GM12872 (cell line): ENCODE measurements around the gene C1orf116.

Source experiments
- TF ChIP-seq, protein P1 (sequence below): IDR thresholded peaks from 3 replicates; pipeline ENCODE4 v1.5.1; 2011; ENCODE audit warnings: low read depth, mild to moderate bottlenecking, low read length, moderate library complexity; ENCODE audit not compliant: insufficient read depth

Gene C1orf116

DNA sequence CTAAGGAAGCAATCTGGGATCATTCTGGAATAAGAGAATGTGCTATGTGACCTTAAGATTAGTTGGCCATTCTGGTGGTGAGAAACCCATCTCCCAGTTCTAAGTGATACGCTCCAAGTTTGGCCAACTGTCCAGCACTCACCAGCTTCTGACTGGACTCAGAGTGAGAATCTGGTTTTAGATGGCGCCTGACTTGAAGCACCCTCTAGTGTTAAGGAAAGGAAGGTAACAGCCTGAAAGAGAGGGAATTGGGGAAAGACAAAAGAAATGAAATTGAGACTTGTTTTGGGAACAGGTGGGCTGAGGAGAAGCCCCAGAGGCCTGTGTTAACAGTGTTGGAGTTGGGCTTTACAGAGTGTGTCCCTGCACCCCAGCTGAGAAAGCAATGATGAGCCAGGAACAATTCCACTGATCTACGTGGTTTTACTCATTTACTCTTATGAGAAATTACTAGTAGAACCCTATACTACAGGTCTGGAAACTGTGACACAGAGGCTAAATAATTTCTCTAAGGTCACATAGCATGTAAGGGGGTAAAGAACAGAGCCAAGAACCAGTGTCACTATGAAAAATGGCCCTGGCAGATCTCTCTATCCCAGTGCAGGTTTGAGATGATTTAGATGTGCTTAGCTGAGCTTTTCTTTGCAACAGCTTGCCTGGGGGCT, 53.0 kb downstream of the C1orf116 start:
- TF ChIP-seq, protein P1, sequence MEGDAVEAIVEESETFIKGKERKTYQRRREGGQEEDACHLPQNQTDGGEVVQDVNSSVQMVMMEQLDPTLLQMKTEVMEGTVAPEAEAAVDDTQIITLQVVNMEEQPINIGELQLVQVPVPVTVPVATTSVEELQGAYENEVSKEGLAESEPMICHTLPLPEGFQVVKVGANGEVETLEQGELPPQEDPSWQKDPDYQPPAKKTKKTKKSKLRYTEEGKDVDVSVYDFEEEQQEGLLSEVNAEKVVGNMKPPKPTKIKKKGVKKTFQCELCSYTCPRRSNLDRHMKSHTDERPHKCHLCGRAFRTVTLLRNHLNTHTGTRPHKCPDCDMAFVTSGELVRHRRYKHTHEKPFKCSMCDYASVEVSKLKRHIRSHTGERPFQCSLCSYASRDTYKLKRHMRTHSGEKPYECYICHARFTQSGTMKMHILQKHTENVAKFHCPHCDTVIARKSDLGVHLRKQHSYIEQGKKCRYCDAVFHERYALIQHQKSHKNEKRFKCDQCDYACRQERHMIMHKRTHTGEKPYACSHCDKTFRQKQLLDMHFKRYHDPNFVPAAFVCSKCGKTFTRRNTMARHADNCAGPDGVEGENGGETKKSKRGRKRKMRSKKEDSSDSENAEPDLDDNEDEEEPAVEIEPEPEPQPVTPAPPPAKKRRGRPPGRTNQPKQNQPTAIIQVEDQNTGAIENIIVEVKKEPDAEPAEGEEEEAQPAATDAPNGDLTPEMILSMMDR = peak; percentile 76

DNA sequence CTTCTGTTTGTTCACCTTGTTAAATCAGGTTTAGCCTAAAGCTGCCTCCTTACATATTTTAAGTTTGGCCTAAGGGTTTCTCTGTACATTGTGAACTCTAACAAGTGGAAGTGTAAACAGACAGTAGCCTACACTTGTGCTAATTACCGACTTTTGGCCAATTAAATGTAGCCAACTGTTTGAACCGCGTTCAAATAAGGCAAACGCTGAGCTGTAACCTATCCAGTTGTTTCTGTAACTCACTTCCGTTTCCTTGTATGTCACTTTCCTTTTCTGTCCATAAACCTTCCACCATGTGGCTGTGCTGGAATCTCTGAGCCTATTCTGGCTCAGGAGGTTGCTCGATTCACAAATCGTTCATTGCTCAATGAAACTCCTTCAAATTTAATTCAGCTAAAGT, 54.3 kb downstream of the C1orf116 start:
- TF ChIP-seq, protein P1 = no peak

DNA sequence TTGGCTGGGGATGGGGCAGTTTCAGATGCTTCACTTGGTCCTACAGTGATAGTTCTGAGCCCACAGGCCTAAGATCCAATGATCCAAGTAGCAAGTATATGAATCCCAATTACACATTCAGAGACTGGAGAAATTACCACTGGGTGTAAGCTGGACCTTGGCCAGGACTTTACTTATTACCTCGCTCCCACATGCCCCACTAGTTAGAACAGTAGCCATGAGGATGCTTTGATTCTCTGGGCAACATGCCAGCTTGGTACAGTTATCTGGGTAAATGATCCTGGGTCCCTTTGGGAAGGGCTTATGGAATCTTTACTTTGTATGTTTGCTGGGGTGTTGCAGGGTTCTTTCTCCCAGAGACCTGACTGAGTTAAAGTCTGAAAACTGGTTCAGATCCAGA, 57.2 kb downstream of the C1orf116 start:
- TF ChIP-seq, protein P1 = no peak

- TF ChIP-seq, protein P1 = no peak
These were observed 58.4 kb downstream of the C1orf116 start for GRCh38 chr1:206974140-206974539.

DNA sequence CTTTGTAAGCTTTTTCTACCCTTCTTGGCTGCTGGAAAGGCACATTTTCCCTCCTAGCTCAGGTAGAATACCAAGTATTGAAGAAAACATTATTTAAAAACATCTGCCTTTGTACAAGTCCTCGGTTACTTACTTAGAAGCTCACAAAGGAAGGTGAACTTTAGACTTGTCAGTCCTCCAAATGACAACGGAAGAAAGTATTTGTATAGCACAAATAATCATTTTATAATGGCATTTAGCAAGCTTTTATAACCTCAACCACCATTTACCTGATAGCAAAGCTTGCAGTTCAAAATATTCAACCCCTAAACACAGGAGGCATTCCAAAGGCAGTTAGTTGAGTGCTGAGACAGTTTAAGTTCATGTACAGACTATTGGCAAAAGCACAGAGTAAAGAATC, 59.8 kb downstream of the C1orf116 start:
- TF ChIP-seq, protein P1 = no peak

DNA sequence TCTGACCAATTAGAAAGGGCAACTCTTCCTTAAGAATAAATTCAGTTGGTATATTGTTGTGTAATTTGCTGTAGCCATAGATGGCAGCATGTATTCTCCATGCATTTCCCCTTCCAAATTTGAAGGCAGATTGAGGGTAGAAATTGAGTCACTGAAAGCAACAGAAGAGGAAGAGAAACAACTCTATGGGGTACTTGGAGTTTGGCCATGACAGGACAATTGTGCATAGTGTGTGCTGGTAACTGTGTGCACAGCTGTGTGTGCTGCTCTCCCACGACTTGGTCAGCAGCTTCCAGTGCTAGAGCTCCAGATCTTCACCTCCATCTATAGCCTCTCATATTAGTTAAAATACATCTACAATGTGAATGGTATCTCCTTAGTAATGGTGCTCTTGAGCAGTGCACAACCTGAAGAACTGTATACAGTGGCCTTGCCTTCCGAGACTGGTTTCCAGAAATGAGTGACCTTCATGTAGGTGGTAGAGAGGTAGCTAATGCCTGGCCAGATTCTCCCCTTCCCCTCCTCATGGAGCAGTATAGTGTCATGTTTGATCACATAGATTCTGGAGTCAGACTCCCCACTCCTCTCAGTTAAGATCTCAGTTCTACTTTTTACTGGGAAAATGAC, 61.4 kb downstream of the C1orf116 start:
- TF ChIP-seq, protein P1 = no peak

DNA sequence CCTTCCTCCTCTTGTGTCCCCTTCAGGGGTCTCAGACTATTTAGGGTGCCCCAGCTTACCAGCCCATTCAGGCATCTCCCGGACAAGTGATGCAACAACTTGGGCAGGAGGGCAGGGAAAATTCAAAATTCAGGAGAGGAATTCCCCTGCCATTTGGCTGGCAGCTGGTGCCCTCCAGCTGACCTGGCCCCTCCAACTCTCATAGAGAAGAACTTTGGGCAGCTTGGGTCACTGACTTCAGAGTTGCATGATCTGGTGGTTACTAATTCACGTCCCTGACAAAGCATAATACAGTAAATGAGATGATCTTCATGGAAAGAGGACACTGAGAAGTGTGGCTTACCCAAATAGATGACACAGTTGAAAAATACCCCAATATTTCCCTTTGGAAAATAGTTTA, 62.1 kb downstream of the C1orf116 start, which contains the start of gene FCAMR:
FCAMR (minus strand) TSS at position 15 of the 400 bp plus-strand sequence. CDS start 335 bp downstream, outside the sequence.
- TF ChIP-seq, protein P1 = no peak
